SK-N-SH treated with all-trans-retinoic acid at 6 μM for 48 hours (cell line): ENCODE data around the gene C15orf39.

Experiments used
- ATAC-seq: fragments of 200-7000 bp; cut with Tn5 transposase; 3 replicates; pipeline ENCODE4 v1.9.1; 2020; ENCODE audit warnings: mild to moderate bottlenecking, moderate library complexity
- ARNTL ChIP-seq: fragments of 450-650 bp; formaldehyde crosslinking; IDR thresholded peaks from 2 replicates; pipeline ENCODE4 v1.5.0; 2020; ENCODE audit warnings: low read depth, mild to moderate bottlenecking, moderate library complexity, borderline replicate concordance
- BACH2 ChIP-seq: fragments of 250-450 bp; sonication (Bioruptor Pico); IDR thresholded peaks from 2 replicates; pipeline ENCODE4 v1.9.0; 2021; ENCODE audit warnings: mild to moderate bottlenecking, borderline replicate concordance
- CSDC2 ChIP-seq: fragments of 250-450 bp; sonication (Bioruptor Pico); IDR thresholded peaks from 2 replicates; pipeline ENCODE4 v1.5.0; 2020; ENCODE audit warnings: mild to moderate bottlenecking, moderate library complexity
- CSRNP3 ChIP-seq: fragments of 250-450 bp; sonication (Bioruptor Pico); IDR thresholded peaks from 2 replicates; pipeline ENCODE4 v1.5.1; 2021; ENCODE audit warnings: mild to moderate bottlenecking, moderate library complexity
- GLIS3 ChIP-seq: fragments of 250-450 bp; sonication (Bioruptor Pico); IDR thresholded peaks from 2 replicates; pipeline ENCODE4 v1.5.0; 2020; ENCODE audit warnings: mild to moderate bottlenecking, moderate library complexity
- ISL1 ChIP-seq: fragments of 250-450 bp; sonication (Bioruptor Pico); IDR thresholded peaks from 2 replicates; pipeline ENCODE4 v2.1.2; 2022; ENCODE audit warnings: mild to moderate bottlenecking, moderate library complexity
- POU6F1 ChIP-seq: fragments of 250-450 bp; sonication (Bioruptor Pico); IDR thresholded peaks from 2 replicates; pipeline ENCODE4 v1.8.0; 2021; ENCODE audit warnings: low read depth, mild to moderate bottlenecking, moderate library complexity, borderline replicate concordance
- PPARA ChIP-seq: fragments of 250-450 bp; sonication (Bioruptor Pico); IDR thresholded peaks from 2 replicates; pipeline ENCODE4 v1.5.0; 2020; ENCODE audit warnings: mild to moderate bottlenecking, borderline replicate concordance
- RARB ChIP-seq: fragments of 250-450 bp; sonication (Bioruptor Pico); IDR thresholded peaks from 2 replicates; pipeline ENCODE4 v1.8.0; 2021; ENCODE audit warnings: mild to moderate bottlenecking, moderate library complexity
- SNAI2 ChIP-seq: fragments of 250-450 bp; sonication (Bioruptor Pico); IDR thresholded peaks from 2 replicates; pipeline ENCODE4 v1.5.0; 2020; ENCODE audit warnings: mild to moderate bottlenecking, moderate library complexity
- TCF4 ChIP-seq: fragments of 250-450 bp; sonication (Bioruptor Pico); IDR thresholded peaks from 2 replicates; pipeline ENCODE4 v1.8.0; 2021; ENCODE audit warnings: mild to moderate bottlenecking, moderate library complexity, borderline replicate concordance
- TOX ChIP-seq: fragments of 250-450 bp; sonication (Bioruptor Pico); IDR thresholded peaks from 2 replicates; pipeline ENCODE4 v1.8.0; 2021; ENCODE audit warnings: mild to moderate bottlenecking, moderate library complexity, borderline replicate concordance
- ZFP3 ChIP-seq: fragments of 250-450 bp; sonication (Bioruptor Pico); IDR thresholded peaks from 2 replicates; pipeline ENCODE4 v1.5.0; 2020; ENCODE audit warnings: mild to moderate bottlenecking, moderate library complexity
- ZFP30 ChIP-seq: fragments of 450-650 bp; formaldehyde crosslinking; IDR thresholded peaks from 2 replicates; pipeline ENCODE4 v1.5.0; 2022; ENCODE audit warnings: mild to moderate bottlenecking, moderate library complexity
- ZNF565 ChIP-seq: fragments of 450-650 bp; formaldehyde crosslinking; conservative IDR thresholded peaks from 2 replicates; pipeline ENCODE4 v1.5.0; 2020; ENCODE audit warnings: low read depth, mild to moderate bottlenecking, moderate library complexity
- ZNF70 ChIP-seq: fragments of 450-650 bp; formaldehyde crosslinking; IDR thresholded peaks from 2 replicates; pipeline ENCODE4 v1.5.0; 2020; ENCODE audit warnings: mild to moderate bottlenecking, moderate library complexity
- ZNF8 ChIP-seq: fragments of 450-650 bp; formaldehyde crosslinking; IDR thresholded peaks from 2 replicates; pipeline ENCODE4 v1.5.0; 2020; ENCODE audit warnings: mild to moderate bottlenecking, moderate library complexity
- TF ChIP-seq, protein P1 (sequence below): fragments of 250-450 bp; sonication (Bioruptor Pico); IDR thresholded peaks from 2 replicates; pipeline ENCODE4 v1.5.1; 2020; ENCODE audit warnings: low read depth, mild to moderate bottlenecking, moderate library complexity
- TF ChIP-seq, protein P2 (sequence below): fragments of 250-450 bp; sonication (Bioruptor Pico); IDR thresholded peaks from 2 replicates; pipeline ENCODE4 v1.8.0; 2020; ENCODE audit warnings: mild to moderate bottlenecking, moderate library complexity, borderline replicate concordance
- TF ChIP-seq, protein P3 (sequence below): fragments of 250-450 bp; sonication (Bioruptor Pico); IDR thresholded peaks from 2 replicates; pipeline ENCODE4 v1.5.0; 2020; ENCODE audit warnings: mild to moderate bottlenecking, moderate library complexity

The C15orf39 gene

GRCh38 chr15:75207618-75208500 lies 6.2 kb downstream of the C15orf39 start:
- TF ChIP-seq ZNF8 (no peak), SNAI2 (CRISPR knock-in tag) (no peak), ZFP30 (CRISPR knock-in tag) (no peak), TCF4 (CRISPR knock-in tag) (no peak), POU6F1 (CRISPR knock-in tag) (no peak), BACH2 (CRISPR knock-in tag) (no peak), PPARA (no peak), ISL1 (CRISPR knock-in tag) (no peak), ZNF565 (CRISPR knock-in tag) (no peak), ARNTL (no peak), ZFP3 (CRISPR knock-in tag) (no peak), CSDC2 (CRISPR knock-in tag) (no peak), RARB (no peak), GLIS3 (CRISPR knock-in tag) (no peak), TOX (no peak)
- TF ChIP-seq, protein P1, sequence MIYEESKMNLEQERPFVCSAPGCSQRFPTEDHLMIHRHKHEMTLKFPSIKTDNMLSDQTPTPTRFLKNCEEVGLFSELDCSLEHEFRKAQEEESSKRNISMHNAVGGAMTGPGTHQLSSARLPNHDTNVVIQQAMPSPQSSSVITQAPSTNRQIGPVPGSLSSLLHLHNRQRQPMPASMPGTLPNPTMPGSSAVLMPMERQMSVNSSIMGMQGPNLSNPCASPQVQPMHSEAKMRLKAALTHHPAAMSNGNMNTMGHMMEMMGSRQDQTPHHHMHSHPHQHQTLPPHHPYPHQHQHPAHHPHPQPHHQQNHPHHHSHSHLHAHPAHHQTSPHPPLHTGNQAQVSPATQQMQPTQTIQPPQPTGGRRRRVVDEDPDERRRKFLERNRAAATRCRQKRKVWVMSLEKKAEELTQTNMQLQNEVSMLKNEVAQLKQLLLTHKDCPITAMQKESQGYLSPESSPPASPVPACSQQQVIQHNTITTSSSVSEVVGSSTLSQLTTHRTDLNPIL (CRISPR knock-in tag) = no peak
- TF ChIP-seq, protein P2, sequence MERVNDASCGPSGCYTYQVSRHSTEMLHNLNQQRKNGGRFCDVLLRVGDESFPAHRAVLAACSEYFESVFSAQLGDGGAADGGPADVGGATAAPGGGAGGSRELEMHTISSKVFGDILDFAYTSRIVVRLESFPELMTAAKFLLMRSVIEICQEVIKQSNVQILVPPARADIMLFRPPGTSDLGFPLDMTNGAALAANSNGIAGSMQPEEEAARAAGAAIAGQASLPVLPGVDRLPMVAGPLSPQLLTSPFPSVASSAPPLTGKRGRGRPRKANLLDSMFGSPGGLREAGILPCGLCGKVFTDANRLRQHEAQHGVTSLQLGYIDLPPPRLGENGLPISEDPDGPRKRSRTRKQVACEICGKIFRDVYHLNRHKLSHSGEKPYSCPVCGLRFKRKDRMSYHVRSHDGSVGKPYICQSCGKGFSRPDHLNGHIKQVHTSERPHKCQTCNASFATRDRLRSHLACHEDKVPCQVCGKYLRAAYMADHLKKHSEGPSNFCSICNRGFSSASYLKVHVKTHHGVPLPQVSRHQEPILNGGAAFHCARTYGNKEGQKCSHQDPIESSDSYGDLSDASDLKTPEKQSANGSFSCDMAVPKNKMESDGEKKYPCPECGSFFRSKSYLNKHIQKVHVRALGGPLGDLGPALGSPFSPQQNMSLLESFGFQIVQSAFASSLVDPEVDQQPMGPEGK (CRISPR knock-in tag) = no peak
- TF ChIP-seq, protein P3, sequence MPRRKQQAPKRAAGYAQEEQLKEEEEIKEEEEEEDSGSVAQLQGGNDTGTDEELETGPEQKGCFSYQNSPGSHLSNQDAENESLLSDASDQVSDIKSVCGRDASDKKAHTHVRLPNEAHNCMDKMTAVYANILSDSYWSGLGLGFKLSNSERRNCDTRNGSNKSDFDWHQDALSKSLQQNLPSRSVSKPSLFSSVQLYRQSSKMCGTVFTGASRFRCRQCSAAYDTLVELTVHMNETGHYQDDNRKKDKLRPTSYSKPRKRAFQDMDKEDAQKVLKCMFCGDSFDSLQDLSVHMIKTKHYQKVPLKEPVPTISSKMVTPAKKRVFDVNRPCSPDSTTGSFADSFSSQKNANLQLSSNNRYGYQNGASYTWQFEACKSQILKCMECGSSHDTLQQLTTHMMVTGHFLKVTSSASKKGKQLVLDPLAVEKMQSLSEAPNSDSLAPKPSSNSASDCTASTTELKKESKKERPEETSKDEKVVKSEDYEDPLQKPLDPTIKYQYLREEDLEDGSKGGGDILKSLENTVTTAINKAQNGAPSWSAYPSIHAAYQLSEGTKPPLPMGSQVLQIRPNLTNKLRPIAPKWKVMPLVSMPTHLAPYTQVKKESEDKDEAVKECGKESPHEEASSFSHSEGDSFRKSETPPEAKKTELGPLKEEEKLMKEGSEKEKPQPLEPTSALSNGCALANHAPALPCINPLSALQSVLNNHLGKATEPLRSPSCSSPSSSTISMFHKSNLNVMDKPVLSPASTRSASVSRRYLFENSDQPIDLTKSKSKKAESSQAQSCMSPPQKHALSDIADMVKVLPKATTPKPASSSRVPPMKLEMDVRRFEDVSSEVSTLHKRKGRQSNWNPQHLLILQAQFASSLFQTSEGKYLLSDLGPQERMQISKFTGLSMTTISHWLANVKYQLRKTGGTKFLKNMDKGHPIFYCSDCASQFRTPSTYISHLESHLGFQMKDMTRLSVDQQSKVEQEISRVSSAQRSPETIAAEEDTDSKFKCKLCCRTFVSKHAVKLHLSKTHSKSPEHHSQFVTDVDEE (CRISPR knock-in tag) = no peak

GRCh38 chr15:75208501-75209288 lies 7.0 kb downstream of the C15orf39 start:
- no peak for TF ChIP-seq BACH2 (CRISPR knock-in tag)
- no peak for TF ChIP-seq ZNF8
- TF ChIP-seq CSRNP3 (CRISPR knock-in tag) = no peak
- TF ChIP-seq RARB = no peak
- TF ChIP-seq POU6F1 (CRISPR knock-in tag) = no peak
- TF ChIP-seq CSDC2 (CRISPR knock-in tag) = no peak
- no peak for TF ChIP-seq PPARA
- no peak for TF ChIP-seq TOX
- TF ChIP-seq, protein P3 (CRISPR knock-in tag) = no peak
- TF ChIP-seq TCF4 (CRISPR knock-in tag) = no peak
- no peak for TF ChIP-seq GLIS3 (CRISPR knock-in tag)
- no peak for TF ChIP-seq ZNF70
- TF ChIP-seq, protein P1 (CRISPR knock-in tag) = no peak
- TF ChIP-seq ISL1 (CRISPR knock-in tag) = no peak
- ATAC-seq = no peak

More at GRCh38 chr15:75207618-75208500, 6.2 kb downstream of the C15orf39 start:
- ATAC-seq = no peak
